ENCODE results near the gene KCNE4. TPM values are rescaled to one million over a fixed set of nuclear protein-coding genes. Genes with fewer than 3 reads are reported as not detected.

KCNE4 gene
- total RNA-seq, 1 donor from 2014 or later: 7.3 TPM

DNA sequence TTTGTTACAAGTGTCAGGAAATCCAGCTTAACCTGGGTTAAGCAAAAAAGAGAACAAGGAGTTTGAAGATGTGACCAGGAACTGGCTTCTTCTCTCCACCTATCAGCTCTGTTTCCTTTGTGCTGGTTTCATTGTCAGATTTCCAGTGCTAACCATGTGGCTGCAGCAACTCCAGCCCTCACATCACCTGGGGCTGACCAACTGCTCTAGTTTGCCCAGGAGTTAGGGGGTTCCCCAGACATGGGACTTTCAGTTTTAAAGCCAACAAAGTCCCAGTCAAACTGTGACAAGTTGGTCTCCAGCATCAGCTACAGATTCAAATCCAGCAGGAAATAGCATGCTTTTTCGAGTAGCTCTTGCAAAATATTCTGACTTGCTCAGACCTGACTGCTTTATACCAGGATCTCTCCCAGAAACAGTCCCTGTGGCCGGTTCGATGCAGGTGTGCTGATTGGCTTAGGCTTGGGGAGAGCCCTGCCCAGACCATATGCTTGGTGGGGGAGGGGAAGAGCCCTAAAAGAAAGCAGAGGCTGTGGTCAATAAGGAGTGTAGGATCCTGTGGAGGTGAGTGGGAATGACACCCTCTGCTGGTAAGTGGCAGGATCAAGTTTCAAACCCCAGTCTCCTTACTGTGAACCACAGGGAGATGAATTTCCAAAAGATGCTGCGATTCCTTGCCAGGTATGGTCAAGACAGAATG lies 49.5 kb downstream of the KCNE4 start:
- no peak for DNase-seq (ENCODE audit: low spot score)
- peak; percentile 18 for ATAC-seq
- intact Hi-C loops (cut with DNase I): no loop called here

DNA sequence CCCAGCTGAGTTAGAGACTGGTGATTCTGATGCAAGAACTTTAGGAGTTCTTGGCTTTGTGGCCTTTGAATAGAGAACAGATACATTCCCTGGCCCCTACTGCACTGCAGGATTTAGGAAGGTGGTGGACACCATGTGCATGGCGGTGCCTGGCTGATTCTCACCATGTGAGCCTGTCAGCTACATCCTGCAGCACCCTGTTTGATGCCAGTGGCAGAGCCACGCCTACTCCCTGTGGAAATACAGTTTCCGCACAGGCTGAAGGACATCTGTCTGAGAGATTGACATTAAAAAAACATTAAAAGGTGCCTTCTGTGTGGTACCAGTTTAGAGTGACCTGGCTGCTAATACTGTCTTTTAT lies 50.0 kb downstream of the KCNE4 start:
- DNase-seq (ENCODE audit: low spot score) (no peak), ATAC-seq (peak; percentile 21)
- intact Hi-C loops (cut with DNase I): no loop called here

DNA sequence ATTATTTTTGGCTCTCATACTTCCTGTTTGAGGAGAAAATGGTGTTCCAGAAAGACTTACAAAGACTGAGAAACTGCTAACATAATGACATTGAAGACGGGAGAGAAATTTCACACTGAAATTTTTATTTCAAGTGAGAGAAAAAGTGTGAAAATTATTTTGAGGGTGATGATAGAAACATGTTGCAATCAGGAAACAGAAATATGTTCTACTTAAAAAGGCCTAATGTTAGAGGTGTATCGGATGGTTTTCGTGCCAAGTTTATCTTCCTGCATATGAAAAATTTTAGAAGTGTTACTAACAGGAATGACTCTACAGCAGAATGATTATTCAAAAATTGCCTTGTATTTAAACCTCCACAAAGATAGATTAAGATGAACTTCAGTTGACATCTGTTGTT lies 50.5 kb downstream of the KCNE4 start:
- no peak for ATAC-seq
- intact Hi-C loops (cut with DNase I): no loop called here
- no peak for DNase-seq (ENCODE audit: low spot score)

DNA sequence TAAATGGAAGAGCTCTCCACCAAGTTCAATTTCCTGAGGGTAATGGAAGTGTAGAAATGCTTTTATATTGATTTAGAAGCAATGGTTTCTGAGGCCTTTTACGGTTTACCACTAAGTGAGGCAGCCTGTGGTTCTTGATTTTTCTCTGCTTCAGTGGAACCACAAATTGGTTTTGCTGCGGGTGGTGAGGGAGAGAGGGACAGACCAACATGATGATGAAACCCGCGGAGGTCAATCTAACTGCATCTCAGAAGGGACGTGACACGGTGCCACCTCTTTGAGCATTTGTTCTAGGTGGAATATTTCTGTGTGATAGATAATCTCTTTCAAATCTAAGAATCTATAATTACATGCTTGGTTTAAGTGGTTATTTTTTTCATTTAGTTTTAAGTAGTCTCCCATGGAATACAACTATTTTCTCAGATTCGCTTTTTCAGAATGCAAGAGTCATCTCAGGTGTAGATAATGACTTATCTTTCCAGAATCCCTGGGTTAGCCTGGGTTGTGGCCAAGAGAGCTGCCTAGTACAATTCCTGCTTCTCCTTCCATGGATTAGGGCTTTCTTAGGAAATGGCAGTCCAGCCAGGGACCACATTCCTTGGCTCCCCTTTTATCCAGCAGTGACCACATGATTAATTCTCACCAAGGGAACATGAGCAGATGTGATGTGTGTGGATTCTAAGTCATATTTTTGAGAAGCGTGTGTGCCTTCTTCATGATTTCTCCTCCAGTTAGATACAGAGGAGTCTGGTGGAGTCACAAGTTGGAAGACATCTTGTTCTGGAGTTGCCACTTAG lies 52.5 kb downstream of the KCNE4 start:
- DNase-seq (ENCODE audit: low spot score): no peak
- no peak for ATAC-seq
- intact Hi-C loops (cut with DNase I): no loop called here

Other genes starting within 250 kb of the KCNE4 start
- gene ACSL3, start 191.2 kb upstream of the KCNE4 start, total RNA-seq: 70.5 TPM

Measured in sciatic nerve (tissue), 2 donors.